GM18907 (cell line): ENCODE data around the gene GPR55.

Experiments used
- ATAC-seq: cut with Tn5 transposase; IDR thresholded peaks from one replicate; pipeline ENCODE4 v1.9.1; 2021; ENCODE audit warnings: mild to moderate bottlenecking, moderate library complexity; ENCODE audit not compliant: unreplicated experiment

GPR55 gene

GRCh38 chr2:230902180-230902899 lies 22.7 kb downstream of the GPR55 start:
- ATAC-seq = peak; percentile 72

- no peak for ATAC-seq
Measured at GRCh38 chr2:230901006-230901405, 24.0 kb downstream of the GPR55 start.

DNA sequence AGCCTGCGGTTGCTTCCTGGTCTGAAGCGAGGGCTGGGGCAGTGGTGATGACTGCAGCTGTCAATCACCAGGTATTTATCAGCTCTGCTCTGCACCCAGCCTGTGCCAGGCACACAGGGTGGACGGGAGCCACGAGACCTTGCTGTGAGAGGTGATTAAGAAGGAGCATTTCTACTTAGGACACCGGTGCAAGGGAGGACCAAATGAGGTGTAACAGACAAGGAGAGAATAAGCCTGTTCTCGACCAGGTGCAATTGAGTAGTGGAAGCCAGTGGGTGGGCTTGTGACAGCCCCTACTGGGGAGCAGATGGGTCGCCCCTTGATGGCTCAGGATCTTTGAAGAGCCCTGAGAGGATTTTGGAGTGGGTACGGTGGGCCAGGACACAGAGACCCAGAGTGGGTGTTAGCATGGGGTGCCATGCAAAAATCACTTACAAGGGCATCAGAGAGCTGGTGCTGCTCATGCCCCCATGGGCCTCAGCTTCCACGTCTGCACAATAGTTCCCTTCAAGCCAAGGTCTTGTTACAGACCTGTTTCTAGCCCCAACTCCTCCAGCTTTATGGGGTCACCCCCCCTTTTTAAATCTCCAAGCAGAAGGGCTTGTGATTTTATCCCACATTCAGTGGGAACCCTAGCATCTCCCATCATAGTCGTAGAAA lies 24.6 kb downstream of the GPR55 start:
- ATAC-seq = no peak

GRCh38 chr2:230899786-230900185 lies 25.3 kb downstream of the GPR55 start:
- ATAC-seq = no peak

GRCh38 chr2:230899287-230899686 lies 25.8 kb downstream of the GPR55 start:
- ATAC-seq = no peak

DNA sequence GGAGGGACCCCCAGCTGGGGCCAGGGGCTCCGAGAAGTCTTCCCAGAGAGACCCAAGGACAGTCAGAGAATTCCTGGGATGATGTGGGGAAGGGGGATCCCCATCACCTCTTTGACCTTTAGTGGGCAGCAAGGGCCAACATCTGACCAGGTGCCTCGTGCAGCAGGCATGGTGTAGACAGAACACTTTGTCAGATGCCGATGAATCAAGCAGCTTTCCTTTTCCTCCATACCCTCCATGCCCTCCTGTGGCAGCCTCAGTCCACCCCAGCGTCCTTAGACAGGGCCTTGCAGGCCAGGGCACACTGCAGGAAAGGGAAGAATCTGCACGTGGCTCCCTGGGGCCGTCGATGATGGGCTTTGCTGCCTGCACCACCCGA lies 26.3 kb downstream of the GPR55 start:
- ATAC-seq = no peak

DNA sequence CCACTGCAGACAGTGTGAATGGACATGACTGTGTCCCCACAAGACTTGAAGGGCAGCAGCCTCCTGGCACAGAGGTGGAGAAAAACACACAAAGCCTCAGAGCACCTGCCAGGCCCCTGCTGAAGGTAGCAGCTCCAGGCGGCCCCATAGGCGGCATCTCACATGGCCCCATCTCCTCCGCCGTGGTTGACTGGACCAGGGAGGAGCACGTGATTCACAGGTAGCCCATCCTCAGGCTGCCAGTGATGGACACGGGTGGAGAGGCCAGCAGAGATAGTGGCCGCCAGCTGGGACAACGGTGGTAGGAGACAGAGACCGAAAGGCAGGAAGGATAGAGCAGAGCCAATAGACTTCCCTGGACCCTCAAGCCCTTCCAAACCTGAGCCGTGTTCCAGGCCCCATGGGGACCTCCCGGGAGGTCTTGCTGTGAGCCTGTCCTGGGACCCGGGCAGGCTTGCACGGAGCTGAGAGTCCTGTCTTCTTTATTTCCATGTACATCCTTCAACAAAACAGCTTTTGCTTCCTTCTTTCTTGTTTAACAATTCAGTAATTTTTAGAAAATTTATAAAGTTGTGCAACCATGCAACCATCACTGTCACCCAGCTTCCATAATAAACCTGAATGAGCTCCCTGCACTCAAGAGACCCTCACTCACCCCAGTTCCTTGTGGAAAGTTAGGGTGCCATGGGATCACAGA lies 26.9 kb downstream of the GPR55 start:
- ATAC-seq = no peak

- ATAC-seq = no peak
Measured at GRCh38 chr2:230896346-230897115, 28.5 kb downstream of the GPR55 start.

GRCh38 chr2:230895536-230896345 lies 29.3 kb downstream of the GPR55 start:
- no peak for ATAC-seq

GRCh38 chr2:230893841-230894781 lies 30.9 kb downstream of the GPR55 start:
- peak; percentile 37 for ATAC-seq

DNA sequence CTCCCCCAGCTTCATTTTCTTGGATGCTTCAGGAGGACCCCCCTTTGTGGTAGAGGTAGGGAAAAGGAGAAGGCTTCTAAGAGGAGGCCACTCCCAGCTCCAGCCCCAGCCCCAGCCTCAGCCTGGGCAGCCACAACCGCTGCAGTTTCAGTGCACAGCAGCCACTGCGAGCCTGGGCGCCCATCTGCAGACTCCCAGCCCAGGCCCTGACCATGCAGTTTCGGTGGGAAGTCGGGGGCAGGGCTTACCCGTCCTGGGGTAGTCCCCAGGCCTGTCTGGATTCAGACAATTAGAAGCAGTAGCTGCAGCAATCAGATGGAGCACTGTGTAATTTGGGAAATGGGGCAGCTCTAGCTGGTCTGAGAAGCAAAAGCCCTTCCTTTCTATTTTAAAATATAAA lies 31.7 kb downstream of the GPR55 start:
- ATAC-seq = peak; percentile 71

- ATAC-seq = no peak
Measured at GRCh38 chr2:230891509-230891908, 33.5 kb downstream of the GPR55 start.

GRCh38 chr2:230891064-230891463 lies 34.0 kb downstream of the GPR55 start:
- ATAC-seq = no peak

GRCh38 chr2:230890646-230891045 lies 34.4 kb downstream of the GPR55 start:
- ATAC-seq = no peak

- ATAC-seq = no peak
Measured at GRCh38 chr2:230889911-230890601, 35.0 kb downstream of the GPR55 start.

DNA sequence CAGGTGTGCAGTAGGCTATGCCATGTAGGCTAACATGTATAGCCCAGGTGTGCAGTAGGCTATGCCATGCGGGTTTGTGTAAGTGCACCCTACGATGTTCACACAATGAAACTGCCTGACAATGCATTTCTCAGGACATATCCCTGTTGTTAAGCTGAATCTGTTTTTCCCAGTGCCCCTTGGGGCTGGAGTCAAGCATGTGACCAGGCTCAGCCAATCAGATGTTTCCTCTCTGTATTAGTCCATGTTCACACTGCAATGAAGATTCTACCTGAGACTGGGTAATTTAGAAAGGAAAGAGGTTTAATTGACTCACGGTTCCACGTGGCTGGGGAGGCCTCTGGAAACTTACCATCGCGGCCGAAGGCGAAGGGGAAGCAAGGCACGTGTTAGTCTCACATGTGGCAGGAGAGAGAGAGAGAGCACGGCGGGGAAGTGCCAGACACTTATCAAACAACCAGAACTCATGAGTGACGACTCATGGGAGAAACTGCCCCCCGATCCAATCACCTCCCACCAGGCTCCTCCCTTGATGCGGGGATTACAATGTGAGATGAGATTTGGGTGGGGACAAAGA lies 36.1 kb downstream of the GPR55 start:
- ATAC-seq = no peak

DNA sequence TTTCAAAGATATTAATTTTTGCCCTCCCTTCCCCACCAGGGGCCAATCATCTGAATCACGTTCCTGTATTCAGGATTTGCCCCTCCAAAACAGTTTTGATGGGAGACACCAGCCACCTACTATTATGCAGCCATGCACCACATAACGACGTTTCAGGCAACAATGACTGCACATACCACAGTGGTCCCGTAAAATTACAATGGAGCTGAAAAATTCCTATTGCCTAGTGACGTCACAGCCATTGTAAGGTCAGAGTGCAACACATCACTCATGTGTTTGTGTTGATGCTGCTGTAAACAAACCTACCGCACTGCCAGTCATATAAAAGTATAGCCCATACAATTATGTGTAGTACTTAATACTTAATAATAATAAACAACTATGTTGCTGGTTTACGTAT lies 37.7 kb downstream of the GPR55 start:
- no peak for ATAC-seq

- ATAC-seq = no peak
Measured at GRCh38 chr2:230886671-230887071, 38.4 kb downstream of the GPR55 start.
